BJ (cell line): ENCODE results near the gene MYH10. TPM values are rescaled to one million over a fixed set of nuclear protein-coding genes. Genes with fewer than 3 reads are reported as not detected.

Experiments used
- CTCF ChIA-PET: fragments of 350-600 bp; formaldehyde crosslinking; extraction: SDS; loops from one replicate; lab custom pipeline; 2021; ENCODE audit warnings: antibody characterized with exemption, inconsistent platforms; lab: Yijun Ruan, JAX
- POLR2A ChIA-PET: fragments of 300-600 bp; sonication (Branson Sonifier 250); formaldehyde crosslinking; extraction: SDS; loops from one replicate; lab custom pipeline; 2021; ENCODE audit warnings: antibody characterized with exemption; lab: Charles Lee
- DNase-seq: peaks from one replicate; pipeline ENCODE4 v3.0.0-alpha.2; 2011; ENCODE audit warnings: low read depth
- H3K27me3 ChIP-seq: 2 replicates; pipeline ENCODE4 v1.6.0; 2011; ENCODE audit warnings: low read length; ENCODE audit not compliant: control insufficient read depth, insufficient read depth
- H3K36me3 ChIP-seq: 2 replicates; pipeline ENCODE4 v1.5.1; 2011; ENCODE audit warnings: low read length; ENCODE audit not compliant: control insufficient read depth, insufficient read depth
- H3K4me3 ChIP-seq: 2 replicates; pipeline ENCODE4 v1.5.1; 2011; ENCODE audit warnings: low read depth, mild to moderate bottlenecking, control low read depth, low read length
- polyA plus RNA-seq: library from polyadenylated mRNA; depleted of rRNA; stranded (reverse); fragments of >200 nt; gene quantifications from 2 replicates; pipeline ENCODE4 v1.2.3, GENCODE V29; 2011
- TF ChIP-seq, protein P1 (sequence below): IDR thresholded peaks from 2 replicates; pipeline ENCODE4 v1.5.1; 2011; ENCODE audit warnings: low read depth, mild to moderate bottlenecking, control low read depth, inconsistent platforms, low read length, moderate library complexity; ENCODE audit not compliant: insufficient read depth

MYH10 gene
- polyA plus RNA-seq, 1 experiment, result 62.1 TPM

DNA sequence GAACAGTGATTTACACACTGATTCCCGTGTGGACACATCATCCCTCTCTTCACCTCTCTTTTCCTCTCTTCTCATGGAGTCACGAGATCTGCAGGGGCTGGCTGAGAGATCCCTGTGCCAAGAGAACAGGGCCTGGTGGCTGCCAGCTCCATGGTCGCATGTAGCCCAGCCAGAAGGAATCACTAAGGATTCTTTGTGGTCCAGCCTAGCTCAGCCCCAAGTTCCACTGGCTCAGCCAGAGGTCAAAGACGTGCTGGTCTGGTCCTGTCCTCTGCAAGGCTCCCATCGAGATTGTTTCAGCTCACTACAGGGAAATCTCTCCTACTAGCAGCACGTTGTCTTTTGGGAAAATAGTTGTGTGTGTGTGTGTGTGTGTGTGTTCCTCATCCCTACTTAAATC is 128.4 kb downstream of the MYH10 start:
- H3K36me3 ChIP-seq, result peaks cover 29% of the 10 kb centered on the region
- no peak for DNase-seq
- no peaks in the 10 kb centered on the region for H3K27me3 ChIP-seq
- POLR2A ChIA-PET, result no interaction called here
- TF ChIP-seq, protein P1, sequence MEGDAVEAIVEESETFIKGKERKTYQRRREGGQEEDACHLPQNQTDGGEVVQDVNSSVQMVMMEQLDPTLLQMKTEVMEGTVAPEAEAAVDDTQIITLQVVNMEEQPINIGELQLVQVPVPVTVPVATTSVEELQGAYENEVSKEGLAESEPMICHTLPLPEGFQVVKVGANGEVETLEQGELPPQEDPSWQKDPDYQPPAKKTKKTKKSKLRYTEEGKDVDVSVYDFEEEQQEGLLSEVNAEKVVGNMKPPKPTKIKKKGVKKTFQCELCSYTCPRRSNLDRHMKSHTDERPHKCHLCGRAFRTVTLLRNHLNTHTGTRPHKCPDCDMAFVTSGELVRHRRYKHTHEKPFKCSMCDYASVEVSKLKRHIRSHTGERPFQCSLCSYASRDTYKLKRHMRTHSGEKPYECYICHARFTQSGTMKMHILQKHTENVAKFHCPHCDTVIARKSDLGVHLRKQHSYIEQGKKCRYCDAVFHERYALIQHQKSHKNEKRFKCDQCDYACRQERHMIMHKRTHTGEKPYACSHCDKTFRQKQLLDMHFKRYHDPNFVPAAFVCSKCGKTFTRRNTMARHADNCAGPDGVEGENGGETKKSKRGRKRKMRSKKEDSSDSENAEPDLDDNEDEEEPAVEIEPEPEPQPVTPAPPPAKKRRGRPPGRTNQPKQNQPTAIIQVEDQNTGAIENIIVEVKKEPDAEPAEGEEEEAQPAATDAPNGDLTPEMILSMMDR, result no peak
- CTCF ChIA-PET, result no interaction called here
- H3K4me3 ChIP-seq, result no peak overlapping the region

DNA sequence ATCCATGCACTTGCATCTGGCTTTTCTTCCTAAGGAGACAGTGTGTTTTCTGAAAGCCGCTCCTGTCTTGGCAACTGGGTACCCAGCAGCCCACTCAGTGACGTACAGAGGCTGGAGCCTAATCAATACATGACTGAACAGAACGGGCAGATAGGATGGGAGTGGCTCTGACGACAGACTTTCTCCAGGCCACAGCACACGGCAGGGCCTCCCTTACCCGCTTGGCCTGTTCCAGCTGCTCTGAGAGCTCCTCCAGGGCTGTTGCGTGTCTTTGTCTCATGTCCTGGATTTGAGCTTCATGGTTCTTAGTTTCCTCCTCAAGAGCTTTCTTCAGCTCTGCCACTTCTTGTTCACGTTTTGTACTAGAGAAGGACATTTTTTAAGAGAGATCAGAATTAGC is 129.9 kb downstream of the MYH10 start:
- no peak for DNase-seq
- ChIA-PET CTCF (interaction anchor here (0.6 to 1.2 kb wide), 2 partner anchors 45 to 101 kb away, joined by 3 read pairs; no protein-coding TSS in a partner anchor), POLR2A (no interaction called here)
- peaks cover 30% of the 10 kb centered on the region for H3K36me3 ChIP-seq
- no peaks in the 10 kb centered on the region for H3K27me3 ChIP-seq
- TF ChIP-seq, protein P1, result no peak
- H3K4me3 ChIP-seq, result no peak overlapping the region

DNA sequence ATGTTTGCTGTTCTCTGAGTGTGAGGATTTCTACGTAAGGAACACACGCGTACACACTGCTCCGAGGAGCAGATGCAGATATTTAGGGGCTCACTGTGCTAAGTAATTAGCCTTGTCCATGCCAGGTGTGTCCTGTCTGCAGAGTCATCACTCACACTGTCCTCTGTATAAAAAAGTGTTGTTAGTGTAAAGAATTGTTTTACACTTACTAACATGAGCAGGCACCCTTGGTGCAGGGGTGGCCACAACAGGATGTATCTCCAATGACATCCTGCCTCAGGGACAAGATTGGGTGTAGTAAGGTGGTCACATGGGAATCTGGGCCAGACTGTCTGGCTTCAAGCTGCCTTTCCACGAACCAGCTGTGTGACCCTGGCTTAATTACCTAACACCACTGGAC is 130.9 kb downstream of the MYH10 start:
- ChIA-PET CTCF (interaction anchor here (1.2 kb wide), 1 partner anchor 100 kb away, joined by 3 read pairs; no protein-coding TSS in a partner anchor), POLR2A (no interaction called here)
- peaks cover 32% of the 10 kb centered on the region for H3K36me3 ChIP-seq
- H3K27me3 ChIP-seq, result no peaks in the 10 kb centered on the region
- no peak for DNase-seq
- no peak overlapping the region for H3K4me3 ChIP-seq
- TF ChIP-seq, protein P1, result no peak

DNA sequence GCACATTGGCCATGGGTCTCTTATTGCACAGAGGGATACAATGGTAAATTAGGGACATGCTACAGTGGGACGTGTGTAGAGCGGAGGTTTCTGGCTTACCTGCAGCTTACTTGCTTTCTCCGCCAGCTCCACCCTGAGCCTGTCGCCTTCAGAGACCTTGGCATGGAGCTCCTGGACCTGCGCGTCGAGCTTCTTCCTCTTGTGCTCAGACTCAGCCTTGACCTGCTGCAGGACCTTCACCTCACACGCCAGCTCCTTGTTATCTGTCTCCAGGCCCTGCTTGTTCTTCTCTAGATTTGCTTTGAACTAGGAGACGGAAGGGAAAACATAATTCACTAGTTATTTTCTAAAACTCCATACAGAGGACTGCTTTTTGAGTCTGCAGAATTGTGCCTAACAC is 131.4 kb downstream of the MYH10 start:
- Histone ChIP-seq H3K36me3 (peaks cover 31% of the 10 kb centered on the region), H3K4me3 (no peak overlapping the region), H3K27me3 (no peaks in the 10 kb centered on the region)
- DNase-seq, result no peak
- TF ChIP-seq, protein P1, result no peak
- ChIA-PET CTCF (no interaction called here), POLR2A (no interaction called here)

GRCh38 chr17:8496081-8496480 is 134.4 kb downstream of the MYH10 start:
- H3K36me3 ChIP-seq, result peaks cover 35% of the 10 kb centered on the region
- H3K27me3 ChIP-seq, result no peaks in the 10 kb centered on the region
- no peak overlapping the region for H3K4me3 ChIP-seq
- TF ChIP-seq, protein P1, result no peak
- POLR2A ChIA-PET, result no interaction called here
- DNase-seq, result no peak
- CTCF ChIA-PET, result no interaction called here
